ENCODE data around the gene MREG.
"Not testable (repeated sequence)": the region's sequence is repeated elsewhere in the genome, so short reads cannot be mapped to it uniquely, and the experiment has no call there.

Gene MREG

GRCh38 chr2:215958257-215958656 is 55.1 kb downstream of the MREG start:
- no peak for DNase-seq (ENCODE audit: low read depth)

- not testable (repeated sequence) for DNase-seq (ENCODE audit: low read depth)
Measured at GRCh38 chr2:215957354-215958122, 55.8 kb downstream of the MREG start.

GRCh38 chr2:215952860-215953637 is 60.3 kb downstream of the MREG start:
- no peak for DNase-seq (ENCODE audit: low read depth)

GRCh38 chr2:215951558-215951957 is 61.8 kb downstream of the MREG start:
- DNase-seq (ENCODE audit: low read depth), result no peak

- no peak for DNase-seq (ENCODE audit: low read depth)
Measured at GRCh38 chr2:215949991-215950404, 63.4 kb downstream of the MREG start.

GRCh38 chr2:215948051-215948450 is 65.3 kb downstream of the MREG start:
- DNase-seq (ENCODE audit: low read depth), result no peak

- no peak for DNase-seq (ENCODE audit: low read depth)
Measured at GRCh38 chr2:215946586-215946985, 66.8 kb downstream of the MREG start.

GRCh38 chr2:215942194-215942593 is 71.2 kb downstream of the MREG start:
- DNase-seq (ENCODE audit: low read depth), result no peak

- DNase-seq (ENCODE audit: low read depth), result no peak
Measured at GRCh38 chr2:215941726-215942125, 71.6 kb downstream of the MREG start.

GRCh38 chr2:215940645-215941184 is 72.6 kb downstream of the MREG start:
- no peak for DNase-seq (ENCODE audit: low read depth)

- no peak for DNase-seq (ENCODE audit: low read depth)
Measured at GRCh38 chr2:215937190-215937589, 76.2 kb downstream of the MREG start.

- DNase-seq (ENCODE audit: low read depth), result no peak
Measured at GRCh38 chr2:215933151-215933550, 80.2 kb downstream of the MREG start.

GRCh38 chr2:215931256-215931903 is 82.0 kb downstream of the MREG start:
- peak; percentile 9 for DNase-seq (ENCODE audit: low read depth)

- no peak for DNase-seq (ENCODE audit: low read depth)
Measured at GRCh38 chr2:215930505-215931253, 82.7 kb downstream of the MREG start.

GRCh38 chr2:215929602-215930335 is 83.6 kb downstream of the MREG start:
- no peak for DNase-seq (ENCODE audit: low read depth)

- no peak for DNase-seq (ENCODE audit: low read depth)
Measured at GRCh38 chr2:215928086-215928485, 85.3 kb downstream of the MREG start.

- DNase-seq (ENCODE audit: low read depth), result not testable (repeated sequence)
Measured at GRCh38 chr2:215926992-215927391, 86.4 kb downstream of the MREG start.

- no peak for DNase-seq (ENCODE audit: low read depth)
Measured at GRCh38 chr2:215921895-215922294, 91.5 kb downstream of the MREG start.

- DNase-seq (ENCODE audit: low read depth), result no peak
Measured at GRCh38 chr2:215920244-215921100, 92.9 kb downstream of the MREG start.

- no peak for DNase-seq (ENCODE audit: low read depth)
Measured at GRCh38 chr2:215919624-215920243, 93.6 kb downstream of the MREG start.

Measured in stimulated activated CD8-positive, alpha-beta memory T cell treated with anti-CD3 and anti-CD28 coated beads, Interleukin-15, amount 100 ng/mL, for 24 hours (primary cell).